Measurements from ENCODE around the gene WIF1.

Gene WIF1, protein sequence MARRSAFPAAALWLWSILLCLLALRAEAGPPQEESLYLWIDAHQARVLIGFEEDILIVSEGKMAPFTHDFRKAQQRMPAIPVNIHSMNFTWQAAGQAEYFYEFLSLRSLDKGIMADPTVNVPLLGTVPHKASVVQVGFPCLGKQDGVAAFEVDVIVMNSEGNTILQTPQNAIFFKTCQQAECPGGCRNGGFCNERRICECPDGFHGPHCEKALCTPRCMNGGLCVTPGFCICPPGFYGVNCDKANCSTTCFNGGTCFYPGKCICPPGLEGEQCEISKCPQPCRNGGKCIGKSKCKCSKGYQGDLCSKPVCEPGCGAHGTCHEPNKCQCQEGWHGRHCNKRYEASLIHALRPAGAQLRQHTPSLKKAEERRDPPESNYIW

DNA sequence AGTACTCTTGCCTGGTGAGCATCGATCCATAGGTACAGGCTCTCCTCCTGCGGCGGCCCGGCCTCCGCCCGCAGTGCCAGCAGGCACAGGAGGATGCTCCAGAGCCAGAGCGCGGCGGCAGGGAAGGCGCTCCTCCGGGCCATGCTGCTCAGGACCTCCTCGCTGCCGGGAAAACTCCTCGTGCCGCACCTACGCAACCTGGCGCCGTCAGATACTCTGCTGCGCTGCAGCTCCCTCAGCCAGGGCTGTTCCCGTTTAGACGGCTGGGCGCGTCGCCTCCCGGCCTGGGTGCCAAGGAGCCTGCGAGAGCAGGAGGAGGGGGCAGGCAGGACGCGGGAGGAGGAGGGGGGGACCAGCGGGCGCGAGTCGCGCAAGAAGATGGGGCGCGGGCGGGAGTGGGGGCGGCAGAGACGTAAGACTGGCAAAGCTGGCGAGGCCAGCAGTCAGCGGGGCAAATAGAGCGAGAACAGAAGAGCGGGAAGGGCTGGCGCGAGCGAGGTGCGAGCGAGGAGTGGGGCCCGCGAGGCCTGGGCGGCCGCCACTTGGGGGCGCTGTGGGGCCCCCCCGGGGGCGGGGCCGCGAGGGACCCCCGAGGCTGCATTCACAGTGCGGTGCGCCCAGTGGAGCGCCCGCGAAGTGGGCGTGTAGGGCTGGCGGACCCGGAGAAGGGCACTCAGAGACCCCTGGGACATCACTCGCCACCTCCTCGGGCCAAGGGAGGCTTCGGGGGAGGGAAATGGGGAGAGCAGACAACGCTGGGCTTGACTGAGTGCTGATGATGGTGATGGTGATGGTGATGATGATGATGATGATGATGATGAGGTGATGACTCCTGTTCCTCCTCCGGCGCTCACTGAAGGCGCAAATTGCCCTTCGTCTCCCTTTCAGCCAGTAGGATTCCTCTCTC lies at the start of gene WIF1:
Gene WIF1, minus strand, starts transcription at position 257 of the 907 bp plus-strand sequence. Its CDS starts 114 bp downstream, at position 143.
- DNase-seq (ENCODE audit: low read depth in 2 of 2) = peak; percentile 5 to 11

DNA sequence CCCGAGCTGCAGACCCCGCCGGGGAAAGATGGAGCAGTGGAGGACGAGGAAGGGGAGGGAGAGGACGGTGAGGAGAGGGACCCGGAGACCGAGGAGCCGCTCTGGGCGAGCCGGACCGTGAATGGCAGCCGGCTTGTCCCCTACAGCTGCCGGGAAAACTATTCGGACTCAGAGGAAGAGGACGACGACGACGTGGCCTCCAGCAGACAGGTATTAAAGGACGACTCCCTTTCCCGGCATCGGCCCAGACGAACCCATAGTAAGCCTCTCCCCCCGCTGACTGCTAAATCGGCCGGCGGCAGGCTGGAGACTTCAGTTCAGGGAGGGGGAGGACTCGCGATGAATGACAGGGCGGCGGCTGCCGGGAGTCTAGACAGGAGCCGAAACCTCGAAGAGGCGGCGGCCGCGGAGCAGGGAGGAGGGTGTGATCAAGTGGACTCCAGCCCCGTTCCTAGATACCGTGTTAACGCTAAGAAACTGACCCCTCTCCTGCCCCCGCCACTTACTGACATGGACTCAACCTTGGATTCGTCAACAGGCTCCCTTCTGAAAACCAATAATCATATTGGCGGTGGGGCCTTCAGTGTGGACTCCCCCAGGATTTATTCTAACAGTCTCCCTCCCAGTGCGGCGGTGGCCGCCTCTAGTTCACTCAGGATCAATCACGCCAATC lies 49.2 kb upstream of the WIF1 start:
- DNase-seq (ENCODE audit: low read depth in 2 of 2) = peak; percentile 40 to 44

- peak; percentile 88 for DNase-seq (ENCODE audit: low read depth in 2 of 2)
Measured at GRCh38 chr12:65169320-65170208, 48.5 kb upstream of the WIF1 start, which contains the start of gene LEMD3. Gene LEMD3, plus strand, starts transcription at chr12:65169583. Its CDS starts 14 bp downstream, at chr12:65169597.

- DNase-seq (ENCODE audit: low read depth in 2 of 2) = no peak
Measured at GRCh38 chr12:65168681-65169319, 47.7 kb upstream of the WIF1 start.

GRCh38 chr12:65164774-65165173 lies 43.7 kb upstream of the WIF1 start:
- no peak for DNase-seq (ENCODE audit: low read depth in 2 of 2)

- DNase-seq (ENCODE audit: low read depth in 2 of 2) = no peak
Measured at GRCh38 chr12:65164244-65164643, 43.1 kb upstream of the WIF1 start.

DNA sequence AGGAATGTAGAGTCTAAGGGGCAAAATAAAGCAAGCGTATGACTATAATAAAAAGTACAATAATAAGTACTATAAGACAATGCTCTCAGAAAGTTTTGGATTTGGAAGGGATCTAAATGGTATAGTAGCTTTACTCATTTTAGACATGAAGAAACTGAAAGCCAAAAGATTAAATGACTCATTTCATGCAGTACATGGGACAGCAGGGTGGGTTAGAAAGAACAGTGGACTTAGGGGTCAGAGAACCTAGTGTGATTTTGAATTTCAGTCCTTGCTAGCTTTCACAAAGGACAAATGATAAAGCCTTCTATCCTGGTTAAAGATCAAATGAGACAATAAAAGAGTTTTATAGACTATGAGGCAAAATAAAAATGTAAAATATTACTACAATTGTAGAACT lies 41.5 kb upstream of the WIF1 start:
- no peak for DNase-seq (ENCODE audit: low read depth in 2 of 2)

- DNase-seq (ENCODE audit: low read depth in 2 of 2) = no peak
Measured at GRCh38 chr12:65157091-65157490, 36.0 kb upstream of the WIF1 start.

- no peak for DNase-seq (ENCODE audit: low read depth in 2 of 2)
Measured at GRCh38 chr12:65156366-65156841, 35.3 kb upstream of the WIF1 start.

DNA sequence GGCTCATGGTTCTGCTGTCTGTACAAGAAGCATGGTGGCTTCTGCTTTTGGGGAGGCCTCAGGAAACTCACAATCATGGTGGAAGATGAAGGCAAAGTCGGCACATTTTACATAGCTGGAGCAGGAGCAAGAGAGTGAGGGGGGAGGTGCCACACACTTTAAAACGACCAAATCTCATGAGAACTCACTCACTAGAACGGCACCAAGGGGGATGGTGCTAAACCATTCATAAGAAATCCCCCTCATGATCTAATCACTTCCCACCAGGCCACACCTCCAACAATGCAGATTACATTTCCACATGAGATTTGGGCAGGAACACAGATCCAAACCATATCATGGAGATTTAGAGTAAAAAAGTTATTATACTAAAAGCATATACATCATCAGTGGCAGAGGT lies 34.7 kb upstream of the WIF1 start:
- no peak for DNase-seq (ENCODE audit: low read depth in 2 of 2)

GRCh38 chr12:65152596-65152995 lies 31.5 kb upstream of the WIF1 start:
- DNase-seq (ENCODE audit: low read depth in 2 of 2) = no peak

DNA sequence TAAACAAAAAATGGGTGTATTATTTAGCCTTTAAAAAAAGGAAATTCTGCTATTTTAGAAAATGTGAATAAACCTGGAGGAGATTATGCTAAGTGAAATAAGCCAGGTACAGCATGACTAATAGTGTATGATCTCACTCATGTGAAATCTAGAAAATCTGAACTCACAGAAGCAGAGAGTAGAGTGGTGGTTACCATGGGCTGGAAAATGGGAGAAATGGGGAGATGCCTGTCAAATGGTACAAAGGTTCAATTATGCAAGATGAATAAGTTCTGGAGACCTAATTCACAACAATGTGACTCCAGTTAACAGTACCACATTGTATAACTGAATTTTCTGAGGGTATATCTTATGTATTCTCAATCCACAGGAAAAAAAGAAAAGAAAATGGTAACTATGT lies 30.9 kb upstream of the WIF1 start:
- DNase-seq (ENCODE audit: low read depth in 2 of 2) = no peak

- DNase-seq (ENCODE audit: low read depth in 2 of 2) = no peak
Measured at GRCh38 chr12:65147312-65147905, 26.3 kb upstream of the WIF1 start.

GRCh38 chr12:65140738-65141137 lies 19.6 kb upstream of the WIF1 start:
- DNase-seq (ENCODE audit: low read depth in 2 of 2) = no peak

- no peak for DNase-seq (ENCODE audit: low read depth in 2 of 2)
Measured at GRCh38 chr12:65139389-65139788, 18.3 kb upstream of the WIF1 start.

- no peak for DNase-seq (ENCODE audit: low read depth in 2 of 2)
Measured at GRCh38 chr12:65133879-65134278, 12.8 kb upstream of the WIF1 start.

- DNase-seq (ENCODE audit: low read depth in 2 of 2) = no peak
Measured at GRCh38 chr12:65126482-65126881, 5.4 kb upstream of the WIF1 start.

GRCh38 chr12:65125975-65126374 lies 4.9 kb upstream of the WIF1 start:
- no peak for DNase-seq (ENCODE audit: low read depth in 2 of 2)

DNA sequence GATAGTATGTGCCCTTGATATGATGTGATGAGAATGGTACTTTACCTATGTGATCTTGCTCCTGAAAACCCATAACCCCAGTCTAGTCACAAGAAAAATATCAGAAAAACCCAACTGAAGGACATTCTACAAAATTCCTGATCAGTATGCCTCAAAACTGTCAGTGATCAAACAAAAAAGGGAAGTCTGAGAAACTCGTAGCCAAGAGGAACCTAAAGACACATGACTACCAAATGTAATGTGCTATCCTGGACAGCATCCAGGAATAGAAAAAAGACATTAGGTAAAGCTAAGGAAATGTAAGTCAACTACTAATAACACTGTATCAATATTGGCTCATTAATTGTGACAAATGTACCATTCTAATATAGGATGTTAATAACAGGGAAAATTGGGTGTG lies 4.1 kb upstream of the WIF1 start:
- DNase-seq (ENCODE audit: low read depth in 2 of 2) = no peak

DNA sequence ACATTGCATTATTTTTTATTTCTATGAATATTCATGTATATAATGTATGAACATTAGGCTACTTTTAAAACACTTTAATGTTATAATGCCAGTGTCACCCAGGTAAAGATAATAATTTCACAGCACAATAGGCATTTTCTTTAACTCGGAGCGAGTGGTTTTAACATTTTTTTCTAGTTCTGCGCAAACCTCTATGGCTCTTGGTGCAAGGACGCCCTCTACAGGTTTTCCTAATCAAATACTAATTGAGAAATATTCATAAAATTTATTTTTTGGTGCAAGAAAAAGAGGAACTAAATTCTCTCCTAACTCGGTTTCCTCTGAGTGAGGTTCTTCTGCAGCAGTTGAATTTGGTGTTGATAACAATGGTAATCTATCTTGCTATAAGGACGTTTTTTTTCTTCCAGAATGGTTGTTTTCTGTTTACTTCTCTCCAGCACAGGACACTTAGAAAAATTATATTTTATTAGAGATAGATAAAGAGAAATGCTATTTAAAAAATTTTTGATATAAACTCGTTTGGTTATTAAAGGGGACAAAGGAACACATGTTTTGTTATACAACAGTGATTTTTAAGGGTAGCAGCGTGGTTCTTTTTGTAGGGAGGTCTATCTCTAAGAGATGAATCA lies 2.4 kb upstream of the WIF1 start:
- no peak for DNase-seq (ENCODE audit: low read depth in 2 of 2)
